GM13977 (cell line): Measurements from ENCODE around the gene RAD51D.
"Not testable (repeated sequence)": the region's sequence is repeated elsewhere in the genome, so short reads cannot be mapped to it uniquely, and the experiment has no call there.

ENCODE experiments used
- DNase-seq: peaks from one replicate; pipeline ENCODE4 v3.0.0; 2012; ENCODE audit warnings: low spot score
- CTCF ChIP-seq: IDR thresholded peaks from 2 replicates; pipeline ENCODE4 v1.5.1; 2012; ENCODE audit warnings: mild to moderate bottlenecking, control low read depth; ENCODE audit not compliant: insufficient read depth; ENCODE audit errors: extremely low read depth, missing control alignments
- in situ Hi-C: fragments of 300-500 bp; cut with MboI; formaldehyde crosslinking; loops from one replicate; pipeline ENCODE4 v1.12.0; 2022; ENCODE audit warnings: low sequenced_read_pairs, low pct_unique_long_range_greater_than_20kb, mixed read lengths, inconsistent platforms; ENCODE audit not compliant: unreplicated experiment

RAD51D gene

DNA sequence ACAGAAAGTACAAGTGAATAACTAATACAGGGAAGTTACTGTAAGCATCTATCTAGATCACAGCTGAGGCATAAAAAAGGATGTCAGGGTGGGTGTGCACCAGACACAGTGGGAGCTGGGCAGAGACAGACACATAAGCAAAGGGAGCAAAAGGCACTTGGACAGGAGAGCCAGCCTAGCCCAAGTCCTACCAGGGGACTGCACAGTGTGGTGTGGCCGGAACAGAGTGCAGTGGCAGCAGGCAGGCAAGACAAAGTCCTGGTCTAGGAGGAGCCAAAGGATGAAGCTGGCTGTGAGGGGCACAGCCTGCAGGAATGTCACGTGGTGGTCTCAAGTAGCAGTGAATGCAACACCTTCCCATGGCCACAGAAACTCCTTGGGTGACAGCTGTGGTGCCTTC is 21.9 kb downstream of the RAD51D start:
- no peak for DNase-seq
- no peak for TF ChIP-seq CTCF
- in situ Hi-C loops = no loop called here

DNA sequence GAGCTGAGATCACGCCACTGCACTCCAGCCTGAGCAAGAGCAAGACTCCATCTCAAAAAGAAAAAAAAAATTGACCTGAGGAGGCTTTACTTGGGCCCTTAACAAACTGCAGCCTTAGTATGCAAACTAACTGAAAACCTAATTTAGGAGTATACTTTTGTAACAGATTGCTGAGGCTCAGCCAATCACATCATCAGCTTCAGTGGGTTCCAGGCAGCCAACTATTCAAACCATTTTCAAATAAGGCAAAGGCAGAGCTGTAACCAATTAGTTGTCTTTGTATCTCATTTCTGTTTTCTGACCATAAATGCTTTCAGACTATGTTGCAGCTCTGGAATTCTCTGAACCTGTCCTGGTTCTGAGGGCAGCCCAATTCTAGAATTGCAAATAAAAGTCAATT is 23.9 kb downstream of the RAD51D start:
- in situ Hi-C loops = no loop called here

DNA sequence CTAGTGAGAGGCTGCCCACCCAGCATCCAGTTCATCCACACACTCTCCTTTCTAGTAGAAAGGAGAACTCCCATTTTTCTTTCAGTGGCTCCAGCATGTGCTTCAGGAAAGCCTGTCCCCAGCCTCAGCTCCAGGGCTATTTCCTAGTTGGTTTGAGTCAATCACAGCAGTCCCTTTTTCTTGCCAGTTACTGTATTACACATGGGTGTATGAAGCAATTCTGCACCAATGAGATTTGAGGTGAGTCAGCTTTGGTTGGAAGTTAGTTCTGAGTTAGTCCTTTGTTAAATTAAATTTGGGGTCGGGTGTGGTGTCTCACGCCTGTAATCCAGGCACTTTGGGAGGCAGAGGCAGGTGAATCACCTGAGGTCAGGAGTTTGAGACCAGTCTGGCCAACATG is 24.8 kb downstream of the RAD51D start:
- TF ChIP-seq CTCF = no peak
- DNase-seq = no peak
- in situ Hi-C loops = no loop called here

More for the DNA sequence above, 23.9 kb downstream of the RAD51D start:
- no peak for DNase-seq
- no peak for TF ChIP-seq CTCF

GRCh38 chr17:35090707-35091106 is 29.0 kb downstream of the RAD51D start:
- in situ Hi-C loops, DNase-seq: not testable (repeated sequence)

DNA sequence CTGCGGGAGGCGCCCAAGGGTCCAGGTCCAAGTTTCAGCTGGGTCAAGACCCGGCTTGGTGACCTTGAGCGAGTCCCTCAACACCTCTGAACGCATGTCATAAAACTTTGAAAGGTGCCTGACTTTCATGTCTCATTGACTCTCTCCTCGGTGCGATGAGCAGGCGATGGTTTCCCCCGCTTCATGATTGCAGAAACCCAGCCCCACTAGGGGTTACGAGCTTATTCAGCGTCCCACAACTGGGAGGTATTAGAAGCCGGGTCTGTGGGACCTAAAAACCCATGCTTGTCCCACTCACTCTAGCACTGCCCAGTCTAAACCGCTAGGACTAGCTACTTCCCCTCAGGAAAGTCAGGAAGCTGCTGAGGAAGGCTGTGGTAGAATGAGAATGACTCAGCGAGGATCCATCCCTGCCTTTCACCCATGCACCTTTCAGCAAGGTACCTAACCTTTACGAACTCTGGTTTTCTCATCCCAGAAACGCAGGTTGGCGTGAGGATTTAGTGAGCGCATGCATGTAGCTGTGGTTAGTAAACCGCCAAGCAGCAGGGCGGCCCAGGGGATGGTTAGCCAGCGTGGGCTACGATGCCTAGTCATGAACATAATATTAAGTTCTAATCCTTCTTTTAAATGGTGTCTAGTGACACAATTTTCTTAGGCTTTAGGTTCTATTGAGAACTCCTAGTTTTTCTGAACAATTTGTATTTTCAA is 29.9 kb downstream of the RAD51D start:
- DNase-seq = peak; percentile 51
- in situ Hi-C loops = no loop called here
- no peak for TF ChIP-seq CTCF

DNA sequence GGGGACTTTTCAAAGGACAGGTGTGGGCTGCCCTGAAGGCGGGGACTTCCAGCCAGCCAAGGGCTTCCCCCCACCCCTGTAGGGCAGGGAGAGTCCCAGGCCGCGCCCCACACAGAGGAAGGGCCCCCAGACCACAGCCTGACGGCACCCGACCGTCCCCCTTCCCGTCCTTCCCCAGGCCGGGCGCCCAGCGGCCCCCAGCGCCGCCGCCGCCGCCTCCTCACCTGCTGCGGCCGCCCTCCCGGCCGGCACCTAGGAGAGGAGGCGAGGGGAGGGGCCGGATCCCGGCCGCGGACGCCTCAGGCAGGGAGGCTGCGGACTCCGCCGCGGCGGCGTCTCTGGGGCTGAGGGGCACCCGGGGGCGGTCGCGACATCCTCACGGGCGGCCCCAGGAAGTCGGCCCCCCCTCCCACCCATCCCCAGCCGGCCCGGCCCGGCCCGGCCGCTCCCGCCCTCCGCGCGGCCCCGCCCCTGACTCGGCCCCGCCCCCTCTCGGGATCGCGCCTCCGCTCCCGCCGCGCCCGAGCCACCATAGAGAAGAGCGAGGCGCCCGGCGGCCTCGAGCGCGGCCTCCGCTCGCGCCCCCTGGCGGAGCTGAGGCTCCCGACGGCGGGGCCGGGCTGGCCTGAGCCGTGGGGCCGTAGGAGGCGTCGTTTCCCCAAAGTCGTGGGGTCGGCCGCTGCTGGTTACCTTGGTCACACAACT is 30.6 kb downstream of the RAD51D start:
- peak; percentile 91 for DNase-seq
- in situ Hi-C loops = no loop called here
- TF ChIP-seq CTCF = peak; percentile 95

DNA sequence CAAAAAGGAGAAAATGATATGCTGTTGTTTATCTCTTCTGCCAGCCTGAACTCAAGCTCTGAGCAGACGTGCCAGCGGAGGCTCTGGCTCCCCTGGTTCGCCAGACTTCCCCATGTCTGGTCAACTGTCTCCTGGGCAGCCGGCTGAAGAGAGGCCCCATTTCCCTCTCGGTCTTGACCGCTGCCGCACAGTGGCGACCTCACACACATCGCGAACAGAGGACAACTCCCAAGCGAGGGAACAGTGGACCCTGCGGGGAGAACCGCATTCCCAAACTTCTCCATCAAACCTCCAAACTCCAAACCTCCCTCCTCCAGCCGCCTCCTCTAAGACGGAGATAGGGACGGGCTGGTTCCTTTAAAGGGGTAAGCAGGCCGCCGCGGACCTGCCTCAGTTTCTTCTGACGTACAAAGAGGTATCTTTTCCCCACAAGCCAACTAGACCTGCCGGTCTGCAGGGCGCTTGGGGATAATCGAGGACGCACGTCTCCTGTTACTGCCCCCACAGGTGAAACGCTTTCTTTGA is 31.2 kb downstream of the RAD51D start:
- DNase-seq = peak; percentile 24
- no peak for TF ChIP-seq CTCF
- in situ Hi-C loops = no loop called here
